Right lobe of liver (tissue), 6 donors: Measurements from ENCODE around the gene EHD4. TPM values are rescaled to one million over a fixed set of nuclear protein-coding genes. Genes with fewer than 3 reads are reported as not detected.

Experiments
- ATAC-seq, 4 donors: fragments of 200-7000 bp; cut with Tn5 transposase; one replicate each; pipeline ENCODE4 v1.9.1; 2020; ENCODE audit warnings: mild to moderate bottlenecking in 4 of 4, moderate library complexity in 4 of 4
- DNase-seq, 3 donors: peaks; one replicate each; pipeline ENCODE4 v3.0.0-alpha.2; 2020
- H3K27ac ChIP-seq, 3 donors: fragments of 200-600 bp; one replicate each; pipeline ENCODE4 v1.8.0; 2022
- H3K27me3 ChIP-seq, 2 donors: fragments of 200-600 bp; one replicate each; pipeline ENCODE4 v1.8.0; 2022
- H3K36me3 ChIP-seq, 4 donors: fragments of 200-600 bp; sonication (generic) in 1 of 4; one replicate each; pipeline versions ENCODE4 v1.5.1 to v1.8.0; 2017 to 2022; ENCODE audit warnings: control low read depth in 1 of 4
- H3K4me1 ChIP-seq, 4 donors: fragments of 200-600 bp; sonication (generic) in 1 of 4; one replicate each; pipeline versions ENCODE4 v1.5.1 to v1.8.0; 2017 to 2022; ENCODE audit warnings: control low read depth in 1 of 4
- H3K4me3 ChIP-seq, 3 donors: fragments of 200-600 bp; one replicate each; pipeline ENCODE4 v1.8.0; 2022
- H3K9me3 ChIP-seq, 4 donors: fragments of 200-600 bp; sonication (generic) in 1 of 4; one replicate each; pipeline versions ENCODE4 v1.5.1 to v1.8.0; 2017 to 2022; ENCODE audit warnings: control low read depth in 1 of 4
- POLR2A ChIP-seq: fragments of 450-650 bp; IDR thresholded peaks from one replicate; pipeline ENCODE4 v1.6.1; 2017; ENCODE audit warnings: antibody characterized with exemption, mild to moderate bottlenecking
- WGBS: methylation state at CpG from one replicate; pipeline ENCODE4 v1.1.6; 2018; ENCODE audit warnings: low coverage, low lambda C conversion rate; ENCODE audit not compliant: insufficient coverage; ENCODE audit errors: missing lambda C conversion rate; 5-methylcytosine and 5-hydroxymethylcytosine counted together
- intact Hi-C, 2 donors: fragments of 100-400 bp; cut with DNase I; formaldehyde crosslinking; loops; one replicate each; pipeline versions ENCODE4 v1.11.2 to v1.14.1; 2022
- total RNA-seq, 6 experiments: library from RNA; depleted of rRNA in 2 of 6; stranded (reverse); fragments of >200 nt in 2 of 6; fragmentation: NEBNext Ultra II Directional in 3 of 6; extraction: Animal tissue kit (Norgen Biotek cat#: 25700) in 3 of 6; gene quantifications; one replicate each; pipeline versions ENCODE4 v1.1.0 to v1.2.4, GENCODE V29; 2016 to 2023
- TF ChIP-seq, protein P1 (sequence below), 4 donors: fragments of 200-600 bp in 3 of 4; fragments of 450-650 bp in 1 of 4; IDR thresholded peaks; one replicate each; pipeline versions ENCODE4 v1.5.1 to v1.8.0; 2016 to 2022; ENCODE audit warnings: antibody characterized with exemption in 4 of 4, mild to moderate bottlenecking in 2 of 4
- donor health status: DM: no; HTN: yes; CAD: no.
- donor health status: DM: no; HTN: no; CAD: no.
- donor health status: DM: no; HTN: no; CAD: no.
- donor health status: DM: no; HTN: yes; CAD: no.
- donor health status: DM: no; HTN: yes; CAD: no.

The EHD4 gene
- total RNA-seq, 6 experiments from 2014 or later: 4.7 to 21.5 (median 11.1) TPM

DNA sequence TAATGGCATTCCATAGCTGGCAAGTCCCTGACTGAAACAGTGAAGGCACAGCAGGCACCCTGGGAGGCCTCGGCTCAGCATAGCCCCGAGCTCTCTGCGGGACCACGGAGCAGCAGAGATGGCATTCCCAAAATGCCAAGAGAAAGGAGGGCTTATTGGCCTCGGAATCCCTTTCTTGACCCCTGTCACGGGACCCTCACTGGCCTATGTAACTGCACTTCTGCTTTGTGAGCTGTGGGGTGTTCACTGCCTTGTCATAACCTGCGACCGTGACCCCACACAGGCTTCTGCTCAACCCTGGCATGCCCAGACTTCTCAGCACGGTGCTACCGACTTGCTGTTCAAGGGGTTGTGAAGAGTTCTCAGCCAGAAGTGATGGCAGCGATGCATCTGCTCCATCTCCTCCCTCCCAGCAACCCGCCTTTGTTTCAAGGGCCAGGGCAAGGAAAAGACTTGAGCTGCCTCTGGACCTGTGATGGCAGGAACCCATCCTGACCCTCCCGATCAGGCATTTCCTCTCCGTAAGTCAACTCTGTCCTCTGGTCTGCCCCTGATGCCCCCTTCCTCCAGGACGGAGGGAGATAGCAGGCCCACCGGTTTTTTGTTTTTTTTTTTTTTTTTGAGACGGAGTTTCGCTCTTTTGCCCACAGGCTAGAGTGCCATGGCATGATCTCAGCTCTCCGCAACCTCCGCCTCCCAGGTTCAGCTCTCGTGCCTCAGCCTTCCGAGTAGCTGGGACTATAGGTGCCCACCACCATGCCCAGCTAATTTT, 30.5 kb downstream of the EHD4 start:
- no peak overlapping the region for H3K4me3 ChIP-seq
- no peaks in the 10 kb centered on the region for H3K9me3 ChIP-seq
- peaks cover 0 to 20% (median 2%) of the 10 kb centered on the region in 4 donors for H3K36me3 ChIP-seq
- 84% methylated on average over 11 of the region's 22 CpGs for WGBS
- no peak overlapping the region for H3K27ac ChIP-seq
- DNase-seq (peak in 1 of 3 donors; percentile 38), ATAC-seq (no peak)
- H3K27me3 ChIP-seq: no peaks in the 10 kb centered on the region
- intact Hi-C loops: no loop called here
- no peak for TF ChIP-seq POLR2A
- no peaks in the 10 kb centered on the region for H3K4me1 ChIP-seq

DNA sequence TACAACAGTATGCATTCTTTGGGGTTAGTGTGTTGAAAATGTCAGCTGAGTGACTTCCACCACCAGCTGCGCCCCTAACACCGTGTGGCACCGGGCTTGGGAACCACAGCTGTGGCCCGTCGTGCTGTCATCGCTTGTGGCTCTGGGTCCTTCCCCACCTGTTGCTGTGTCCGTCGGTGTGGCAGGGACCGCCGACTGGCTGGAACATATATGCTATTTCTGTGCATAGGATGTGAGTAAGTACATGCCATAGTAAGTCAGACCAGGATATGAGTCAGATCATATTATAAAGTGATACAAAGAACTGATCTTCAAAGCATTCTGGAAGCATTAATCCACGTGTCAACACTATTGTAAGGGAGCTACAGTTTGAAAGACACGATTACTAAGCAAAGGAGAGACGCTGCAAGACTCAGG, 31.9 kb downstream of the EHD4 start:
- no peaks in the 10 kb centered on the region for H3K9me3 ChIP-seq
- no peaks in the 10 kb centered on the region for H3K4me1 ChIP-seq
- WGBS: 71% methylated on average over 8 of the region's 13 CpGs
- no peak overlapping the region for H3K4me3 ChIP-seq
- DNase-seq: no peak
- H3K36me3 ChIP-seq: peaks cover 0 to 20% (median 2%) of the 10 kb centered on the region in 4 donors
- H3K27ac ChIP-seq: no peak overlapping the region
- intact Hi-C loops: no loop called here
- ATAC-seq: peak in 1 of 4 donors; percentile 7
- no peaks in the 10 kb centered on the region for H3K27me3 ChIP-seq
- TF ChIP-seq, protein P1, sequence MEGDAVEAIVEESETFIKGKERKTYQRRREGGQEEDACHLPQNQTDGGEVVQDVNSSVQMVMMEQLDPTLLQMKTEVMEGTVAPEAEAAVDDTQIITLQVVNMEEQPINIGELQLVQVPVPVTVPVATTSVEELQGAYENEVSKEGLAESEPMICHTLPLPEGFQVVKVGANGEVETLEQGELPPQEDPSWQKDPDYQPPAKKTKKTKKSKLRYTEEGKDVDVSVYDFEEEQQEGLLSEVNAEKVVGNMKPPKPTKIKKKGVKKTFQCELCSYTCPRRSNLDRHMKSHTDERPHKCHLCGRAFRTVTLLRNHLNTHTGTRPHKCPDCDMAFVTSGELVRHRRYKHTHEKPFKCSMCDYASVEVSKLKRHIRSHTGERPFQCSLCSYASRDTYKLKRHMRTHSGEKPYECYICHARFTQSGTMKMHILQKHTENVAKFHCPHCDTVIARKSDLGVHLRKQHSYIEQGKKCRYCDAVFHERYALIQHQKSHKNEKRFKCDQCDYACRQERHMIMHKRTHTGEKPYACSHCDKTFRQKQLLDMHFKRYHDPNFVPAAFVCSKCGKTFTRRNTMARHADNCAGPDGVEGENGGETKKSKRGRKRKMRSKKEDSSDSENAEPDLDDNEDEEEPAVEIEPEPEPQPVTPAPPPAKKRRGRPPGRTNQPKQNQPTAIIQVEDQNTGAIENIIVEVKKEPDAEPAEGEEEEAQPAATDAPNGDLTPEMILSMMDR (IDR thresholded peaks at IDR 0.05): no peak
- no peak for TF ChIP-seq POLR2A

DNA sequence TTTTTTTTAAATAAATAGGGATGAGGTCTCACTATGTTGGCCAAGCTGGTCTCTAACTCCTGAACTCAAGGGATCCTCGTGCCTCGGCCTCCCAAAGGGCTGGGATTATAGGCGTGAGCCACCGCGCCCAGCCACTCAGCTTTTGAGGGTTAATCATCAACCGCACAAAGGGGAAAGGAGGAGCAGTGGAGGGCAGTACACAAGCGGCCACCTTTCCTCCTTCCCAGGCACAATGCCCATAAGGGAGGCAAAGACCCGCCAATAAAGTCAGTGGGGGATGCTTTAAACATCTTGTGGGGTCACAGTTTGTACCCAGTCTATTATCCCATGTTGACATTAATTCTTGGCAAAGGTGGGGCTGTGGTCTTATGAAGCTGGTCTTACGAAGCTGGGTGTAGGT, 32.4 kb downstream of the EHD4 start:
- intact Hi-C loops: no loop called here
- Histone ChIP-seq H3K4me3 (no peak overlapping the region), H3K9me3 (no peaks in the 10 kb centered on the region), H3K27ac (no peak overlapping the region), H3K36me3 (peaks cover 0 to 20% (median 2%) of the 10 kb centered on the region in 4 donors), H3K4me1 (no peaks in the 10 kb centered on the region), H3K27me3 (no peaks in the 10 kb centered on the region)
- no peak for ATAC-seq
- no peak for TF ChIP-seq POLR2A
- TF ChIP-seq, protein P1 (IDR thresholded peaks at IDR 0.05): no peak
- WGBS: 84% methylated on average over 6 of the region's 9 CpGs
- peak in 1 of 3 donors; percentile 26 for DNase-seq

DNA sequence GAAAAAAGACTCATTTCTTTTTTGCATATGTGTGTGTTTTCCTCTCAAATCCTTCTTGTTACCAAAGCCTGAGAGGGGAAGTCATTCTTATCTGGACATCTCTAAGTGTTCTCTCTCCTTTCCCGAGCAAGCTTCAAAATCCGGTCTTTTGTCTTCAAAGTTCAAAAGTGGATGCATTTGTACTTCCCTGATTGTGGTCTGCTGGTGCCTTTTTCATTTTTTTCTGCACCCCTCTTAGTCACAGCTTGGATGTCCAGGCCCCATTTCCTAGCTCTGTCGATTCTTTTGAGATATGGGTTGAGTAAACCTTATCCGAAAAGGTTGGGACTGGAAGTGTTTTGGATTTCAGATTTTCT, 34.8 kb downstream of the EHD4 start:
- H3K4me1 ChIP-seq: no peaks in the 10 kb centered on the region
- H3K27ac ChIP-seq: peak overlapping the region in 2 of 3 donors; percentile 26 to 52
- no peaks in the 10 kb centered on the region for H3K9me3 ChIP-seq
- peaks cover 0 to 20% (median 1%) of the 10 kb centered on the region in 4 donors for H3K36me3 ChIP-seq
- ATAC-seq (peak in 3 of 4 donors; percentile 14 to 17 (median 16)), DNase-seq (no peak)
- 47% methylated on average over 4 of the region's 4 CpGs for WGBS
- intact Hi-C loops: no loop called here
- no peak for TF ChIP-seq POLR2A
- TF ChIP-seq, protein P1 (IDR thresholded peaks at IDR 0.05): no peak
- no peak overlapping the region for H3K4me3 ChIP-seq
- no peaks in the 10 kb centered on the region for H3K27me3 ChIP-seq
